Neural cell (in vitro differentiated cells): Measurements from ENCODE around the gene CPB2.

Source experiments
- CTCF ChIP-seq: fragments of 450-650 bp; IDR thresholded peaks from 2 replicates; pipeline ENCODE4 v1.5.1; 2014; ENCODE audit warnings: antibody characterized with exemption, mild to moderate bottlenecking, moderate library complexity; ENCODE audit not compliant: poor library complexity, severe bottlenecking
- EZH2 ChIP-seq: fragments of 200-600, 300-800 bp; shearing (Covaris generic), sonication (generic); IDR thresholded peaks from 2 replicates; pipeline ENCODE4 v1.6.1; 2014; ENCODE audit warnings: antibody characterized with exemption, low read length, borderline replicate concordance, mild to moderate bottlenecking; ENCODE audit not compliant: insufficient read depth, poor library complexity, severe bottlenecking

GRCh38 chr13:46058268-46058667, 46.6 kb downstream of the CPB2 start:
- TF ChIP-seq CTCF (no peak), EZH2 (no peak)
